GM19438 (cell line): ENCODE results near the gene MCC.

ENCODE experiments used
- ATAC-seq: cut with Tn5 transposase; IDR thresholded peaks from one replicate; pipeline ENCODE4 v1.9.1; 2021; ENCODE audit warnings: low read depth; ENCODE audit not compliant: unreplicated experiment

MCC gene

DNA sequence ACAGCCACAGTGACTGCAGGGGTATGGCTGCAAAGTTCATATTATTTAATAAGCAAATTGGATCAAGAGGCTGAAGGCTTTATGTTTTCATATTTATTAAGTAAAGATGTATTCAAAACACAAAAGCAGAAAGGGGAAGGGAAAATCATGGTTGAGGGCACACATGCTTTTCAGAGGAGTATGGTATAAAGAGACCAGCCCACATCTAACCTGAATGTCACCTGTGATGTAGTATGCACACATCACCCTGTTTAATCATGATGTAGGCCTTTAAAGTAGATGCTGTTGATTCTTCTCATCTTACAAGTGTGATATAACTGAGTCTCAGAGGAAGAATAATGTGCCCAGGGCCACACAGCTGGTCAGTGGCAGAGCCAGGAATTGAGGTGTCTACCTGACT is 299.8 kb downstream of the MCC start:
- no peak for ATAC-seq

DNA sequence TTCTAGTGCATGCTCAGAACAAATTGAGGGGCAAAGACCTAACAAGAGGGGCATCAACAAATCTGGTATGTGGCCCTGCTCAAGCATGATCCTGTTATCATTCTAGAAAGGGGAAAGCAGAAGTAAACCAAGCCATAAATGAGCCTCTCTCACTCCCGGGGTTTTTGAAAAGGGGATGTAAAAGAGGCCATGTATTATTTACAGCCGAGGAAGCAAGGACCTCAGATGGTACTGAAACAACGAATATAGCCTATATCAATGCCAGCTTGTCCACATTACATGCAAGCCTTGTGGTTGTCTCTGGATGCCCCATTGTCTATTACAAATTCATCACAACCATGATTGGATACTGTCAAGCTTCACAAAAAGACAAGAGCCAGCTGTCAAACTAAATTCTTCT is 300.3 kb downstream of the MCC start:
- ATAC-seq: peak; percentile 69

DNA sequence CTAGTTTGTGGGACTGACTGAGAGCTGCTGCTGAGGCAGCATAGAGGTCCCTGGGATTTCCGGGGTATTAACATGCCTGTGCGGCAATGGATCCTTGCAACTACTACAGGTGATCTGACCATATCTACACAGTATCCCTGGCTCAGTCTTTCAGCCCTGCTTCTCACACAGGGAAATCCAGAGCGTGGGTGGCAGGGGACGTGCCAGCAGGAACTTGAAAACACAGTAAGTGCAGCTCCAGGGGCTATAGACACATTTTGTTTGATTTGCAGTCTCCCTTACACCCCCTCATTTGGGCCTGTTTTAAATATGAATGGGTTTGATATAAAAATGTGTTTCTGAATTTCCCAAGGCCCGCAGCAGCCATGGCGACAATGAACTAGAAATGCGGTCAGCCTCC is 302.2 kb downstream of the MCC start:
- ATAC-seq: no peak

DNA sequence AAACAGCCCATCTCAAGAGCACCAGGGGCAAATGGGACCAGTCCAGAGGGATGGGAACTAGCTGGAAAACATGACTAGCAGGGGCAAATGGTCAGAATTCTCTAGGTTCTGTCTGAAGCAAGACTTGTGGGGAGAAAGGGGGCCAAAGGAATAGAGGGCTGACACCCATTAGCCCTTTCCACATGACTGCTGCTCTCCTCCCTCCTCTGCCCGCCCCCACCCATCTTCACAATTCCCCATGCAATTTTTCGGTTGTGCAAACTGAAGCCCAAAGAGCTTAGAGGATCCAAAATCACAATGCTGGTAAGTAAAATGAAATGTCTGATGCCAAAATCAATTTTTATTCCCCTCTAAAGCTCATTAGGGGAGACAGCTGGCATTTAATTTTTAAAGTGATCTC is 304.6 kb downstream of the MCC start:
- no peak for ATAC-seq

DNA sequence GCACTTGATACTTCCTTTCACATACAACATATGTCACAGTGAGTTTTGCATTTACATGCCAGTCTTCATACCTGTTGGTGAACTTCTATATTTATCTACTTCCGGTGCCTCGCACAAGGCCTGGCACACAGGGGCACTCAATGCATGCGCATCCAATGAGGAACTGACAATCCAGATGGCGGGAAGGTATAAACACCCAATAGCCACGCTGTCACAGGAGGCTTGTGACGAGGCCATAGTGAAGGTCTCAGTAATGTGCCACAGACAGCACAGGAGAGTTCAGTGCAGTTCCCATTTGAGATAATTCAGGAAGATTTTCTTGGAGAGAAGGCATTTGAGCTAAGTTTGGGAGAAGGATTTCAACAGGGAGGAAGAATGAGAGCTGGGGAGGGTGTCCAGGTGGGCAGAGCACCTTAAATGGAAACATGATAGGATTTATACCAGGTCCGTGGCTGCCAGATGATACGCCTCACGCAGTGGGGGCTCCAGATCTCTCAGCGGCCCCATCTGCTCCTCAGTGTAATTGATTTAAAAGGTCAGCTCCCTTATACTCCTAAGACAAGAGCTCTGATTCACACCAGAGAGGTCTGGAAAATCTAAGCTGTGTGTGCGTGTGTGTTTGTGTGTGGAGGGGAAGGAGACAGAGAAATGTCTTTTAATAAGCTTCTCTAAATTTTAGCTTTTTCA is 305.5 kb downstream of the MCC start:
- no peak for ATAC-seq

DNA sequence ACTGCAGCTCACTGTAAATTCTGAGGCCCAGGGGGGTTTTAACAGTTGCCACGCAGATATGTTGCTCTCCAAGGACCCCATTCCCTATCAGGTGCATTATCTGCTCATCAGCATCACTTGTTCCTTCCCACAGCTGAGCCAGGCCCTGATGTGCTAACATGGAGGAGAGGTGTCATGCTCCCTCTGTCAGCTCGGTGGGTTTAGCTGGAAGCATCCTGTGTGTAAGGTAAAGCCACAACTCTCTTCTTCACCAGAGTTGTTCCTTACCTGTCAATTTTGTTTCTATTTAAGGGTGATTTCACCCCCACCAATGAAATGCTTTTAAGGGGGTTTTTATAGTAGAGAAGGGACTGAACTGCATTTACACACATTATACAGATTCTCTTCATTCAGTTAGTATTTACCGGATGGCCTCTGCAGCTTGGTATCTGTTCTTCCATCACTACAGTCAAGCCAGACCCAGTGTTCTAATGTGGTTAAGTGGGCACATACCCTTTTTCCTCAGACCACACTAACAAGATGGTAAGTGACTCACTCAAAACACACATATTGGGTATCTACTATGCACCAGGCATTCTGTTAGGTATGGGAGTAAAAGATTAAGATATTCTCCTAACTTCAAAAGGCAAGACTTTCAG is 306.3 kb downstream of the MCC start:
- ATAC-seq: no peak

DNA sequence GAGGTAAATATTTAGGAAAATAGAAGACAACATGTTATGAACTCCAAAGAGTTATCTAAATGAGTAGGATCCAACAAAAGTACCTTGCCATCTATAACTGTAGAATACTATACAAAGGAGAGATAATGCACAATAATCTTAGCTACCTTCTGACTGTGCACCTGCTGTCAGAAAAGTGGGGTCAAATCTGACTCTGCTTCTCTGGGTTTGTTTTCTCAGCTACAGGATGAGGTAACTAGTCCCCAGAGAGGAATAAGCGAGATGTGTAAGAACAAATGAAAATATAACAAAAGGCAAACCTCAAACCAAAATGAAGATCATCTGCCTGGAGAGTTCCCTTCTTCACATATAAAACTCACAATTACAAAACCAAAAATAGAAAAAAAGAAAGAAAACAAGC is 306.8 kb downstream of the MCC start:
- no peak for ATAC-seq

DNA sequence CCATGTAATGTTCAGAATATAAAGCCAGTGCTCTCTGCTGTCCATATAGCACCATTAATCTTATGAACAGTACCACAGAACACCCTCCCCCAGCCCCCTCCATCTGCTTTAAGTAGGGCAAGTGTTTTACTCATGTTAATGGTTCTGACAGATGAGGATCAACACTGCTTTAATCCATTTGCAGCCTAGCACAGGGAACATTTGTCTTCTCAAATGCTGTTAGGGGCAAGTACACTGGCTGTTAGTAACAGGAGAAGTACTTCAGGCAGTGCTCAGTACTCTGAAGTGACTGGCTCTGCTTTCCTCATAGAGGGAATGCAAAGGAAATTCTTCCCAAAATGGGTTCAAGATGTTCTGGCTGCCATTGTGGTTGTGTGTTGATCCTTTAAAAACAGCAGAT is 309.1 kb downstream of the MCC start:
- no peak for ATAC-seq

DNA sequence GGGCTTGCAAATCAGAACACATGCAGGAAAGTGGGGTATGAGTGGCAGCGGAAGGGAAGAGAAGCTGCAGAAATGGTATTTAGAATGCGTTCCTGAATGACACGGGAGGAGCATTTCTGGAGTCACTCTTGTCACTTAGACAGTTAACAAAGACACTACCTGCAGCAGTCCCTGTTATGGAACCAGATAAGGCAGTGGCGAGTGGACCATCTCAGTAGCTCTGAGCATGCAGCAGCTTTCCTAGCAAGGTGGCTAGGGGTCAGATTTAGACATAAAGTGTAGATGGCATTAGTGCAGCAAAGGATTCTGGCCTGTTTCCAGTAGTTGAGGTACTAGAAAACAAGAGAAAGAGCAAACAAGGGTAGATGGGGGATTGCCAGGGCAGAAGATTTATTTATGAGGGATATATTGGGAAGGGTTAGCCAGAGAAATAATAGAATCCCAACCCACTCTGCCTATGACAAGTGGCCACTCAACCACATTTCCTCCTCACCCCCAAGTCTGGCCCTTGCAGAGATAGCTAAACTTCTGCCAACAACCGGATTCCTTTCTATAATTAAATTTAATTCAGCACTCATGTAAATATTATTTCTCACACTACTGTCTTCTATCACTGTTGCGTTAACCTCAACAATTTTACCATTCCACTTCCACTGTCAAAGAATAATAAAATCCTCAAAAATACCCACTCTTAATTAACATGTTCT is 310.0 kb downstream of the MCC start:
- ATAC-seq: no peak

DNA sequence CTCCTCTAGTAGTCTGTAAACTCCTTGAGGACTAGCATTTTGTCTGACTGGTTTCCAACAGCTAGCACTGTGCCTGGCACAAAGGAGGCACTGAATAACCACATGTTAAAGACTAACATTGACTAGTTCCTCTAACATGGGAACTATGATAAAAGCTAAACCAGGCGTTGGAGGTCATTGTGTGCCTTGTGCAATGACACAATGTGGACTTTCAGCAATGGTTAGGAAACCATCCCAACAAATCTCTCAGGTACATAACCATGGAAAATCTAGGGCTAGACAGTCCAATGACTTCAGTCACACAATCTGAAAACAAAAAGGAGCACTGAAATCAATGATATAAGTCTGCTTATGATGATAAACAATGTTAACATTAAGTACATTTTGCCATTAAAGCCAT is 311.0 kb downstream of the MCC start:
- no peak for ATAC-seq

DNA sequence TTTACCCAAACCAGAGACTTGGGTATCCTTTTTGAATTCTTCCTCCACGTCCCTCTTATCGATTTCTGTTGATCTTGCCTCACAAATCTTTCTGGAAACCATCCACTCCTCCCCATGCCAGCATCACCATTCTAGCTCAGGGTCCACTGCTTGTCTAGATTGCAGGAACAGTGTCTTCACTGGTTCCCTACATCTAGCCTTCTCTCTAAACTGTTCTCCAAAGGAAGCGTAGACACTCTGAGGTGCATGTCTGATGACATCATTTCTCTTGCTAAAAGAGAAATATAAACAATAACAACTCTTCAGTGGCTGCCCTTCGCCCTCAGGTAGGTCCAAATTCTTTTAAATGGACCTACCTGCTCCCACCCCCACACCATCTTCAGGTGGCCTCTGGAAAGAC is 311.5 kb downstream of the MCC start:
- no peak for ATAC-seq

DNA sequence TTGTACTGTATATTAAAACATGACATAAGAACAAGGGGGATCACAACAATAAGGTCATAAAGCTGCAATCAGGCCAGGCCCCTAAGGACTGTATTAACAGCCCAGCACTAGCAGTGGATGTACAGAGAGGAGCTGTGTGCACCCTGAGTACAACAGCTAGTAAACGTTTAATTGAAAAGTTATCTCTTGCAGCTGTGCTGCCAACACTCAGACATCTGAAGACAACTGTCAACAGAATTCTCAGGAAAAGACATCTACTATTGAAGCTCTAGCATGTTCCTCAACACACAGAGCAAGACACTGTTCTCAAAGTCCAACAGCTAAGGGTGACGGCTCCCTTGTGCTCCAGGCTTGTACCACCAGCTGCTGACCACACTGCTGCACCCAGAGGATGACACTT is 312.1 kb downstream of the MCC start:
- ATAC-seq: no peak

DNA sequence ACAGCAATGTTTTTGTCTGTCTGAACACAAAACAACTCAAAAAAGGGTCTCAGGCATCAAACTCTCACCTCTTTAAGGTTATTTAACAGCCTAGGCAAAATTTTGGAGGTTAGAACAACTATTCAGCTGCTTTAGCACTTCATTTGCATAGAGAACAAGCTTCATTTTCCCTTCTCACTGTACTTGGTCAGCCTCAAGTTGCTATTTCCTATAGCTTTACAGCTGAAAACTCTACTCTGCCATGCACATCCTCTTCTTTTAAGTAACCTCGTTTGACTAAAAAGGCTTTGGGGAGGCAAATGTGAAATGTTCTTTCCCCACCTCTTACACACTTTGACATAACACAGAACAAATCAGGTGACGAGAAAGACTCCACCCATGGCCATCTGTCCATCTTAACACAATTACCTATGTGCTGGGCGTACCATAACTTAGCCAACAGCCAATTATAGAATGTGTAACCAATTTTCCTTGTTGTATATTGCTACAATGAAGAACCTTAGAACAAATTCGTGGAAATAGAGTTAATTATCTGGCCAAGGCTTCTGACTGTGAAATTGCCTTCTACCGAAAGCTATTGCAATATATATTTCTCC is 315.9 kb downstream of the MCC start:
- no peak for ATAC-seq

DNA sequence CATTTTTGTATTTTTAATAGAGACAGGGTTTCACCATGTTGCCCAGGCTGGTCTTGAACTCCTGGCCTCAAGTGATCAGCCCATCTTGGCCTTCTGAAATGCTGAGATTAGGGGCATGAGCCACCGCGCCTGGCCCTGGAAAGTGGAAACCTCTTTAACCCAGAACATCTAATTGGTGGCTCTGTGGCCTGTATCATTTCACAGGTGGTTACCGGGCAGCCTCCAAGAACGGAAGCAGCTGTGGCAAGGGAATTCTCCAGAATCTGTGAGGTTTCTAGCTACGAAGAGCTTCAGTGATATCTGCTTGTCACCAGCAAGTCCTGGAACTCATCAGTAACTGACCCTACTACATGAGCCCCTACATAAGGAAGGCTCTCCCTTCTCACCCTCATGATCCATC is 316.7 kb downstream of the MCC start:
- ATAC-seq: no peak

DNA sequence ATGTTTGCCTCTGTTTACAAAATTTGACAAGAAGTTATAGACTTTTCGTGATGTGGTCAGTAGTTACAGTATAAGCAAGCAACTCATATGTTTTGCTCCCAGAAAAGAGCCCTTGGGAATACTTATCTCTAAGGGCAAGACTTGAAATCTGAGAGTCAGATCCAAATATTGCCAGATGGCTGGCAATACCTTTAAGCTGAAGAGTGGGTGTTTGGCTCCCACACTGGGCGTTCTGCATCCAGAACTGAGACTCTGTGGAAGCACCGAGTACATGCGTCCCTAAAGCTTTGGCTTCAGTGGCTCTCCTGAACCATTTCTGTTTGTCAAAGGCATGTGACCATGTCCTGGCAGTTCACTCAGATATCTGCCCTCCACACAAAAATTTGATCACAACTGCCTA is 317.5 kb downstream of the MCC start:
- ATAC-seq: no peak

DNA sequence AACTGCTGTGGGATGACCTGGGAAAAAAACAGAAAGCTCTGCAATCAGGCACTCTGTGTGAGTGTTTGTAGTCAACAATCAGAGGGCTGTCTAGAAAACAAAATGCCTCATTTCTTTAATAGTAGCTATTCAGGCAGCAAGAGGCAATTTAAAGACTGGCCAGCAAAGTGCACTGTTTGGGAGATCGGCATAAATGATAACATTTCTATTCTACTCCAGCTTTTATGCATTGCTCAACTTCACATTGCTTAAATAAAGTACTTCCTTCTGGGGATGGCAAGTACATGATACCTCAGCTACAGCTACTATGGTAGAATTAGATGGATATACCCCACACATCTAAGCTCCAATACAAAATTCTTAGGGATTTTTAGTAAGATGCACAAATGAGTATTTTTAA is 318.5 kb downstream of the MCC start:
- ATAC-seq: no peak

DNA sequence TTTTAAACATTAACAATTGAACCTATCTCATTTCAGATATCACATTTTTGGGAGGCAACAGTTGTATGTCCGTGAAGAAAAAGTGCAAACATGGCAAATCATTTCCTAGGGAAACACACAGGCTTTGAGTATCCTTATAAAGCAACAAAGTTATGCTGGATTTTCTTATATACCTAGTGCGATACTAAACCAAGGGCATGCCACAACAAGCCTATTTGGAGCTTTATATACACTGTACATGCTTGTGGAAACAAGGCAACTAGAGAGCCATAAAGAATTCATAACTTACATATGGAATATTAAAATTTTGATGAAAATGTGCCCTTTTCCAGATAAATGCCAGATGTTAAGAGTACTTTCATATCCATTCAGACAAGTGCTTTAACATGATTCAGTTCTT is 320.3 kb downstream of the MCC start:
- ATAC-seq: no peak

DNA sequence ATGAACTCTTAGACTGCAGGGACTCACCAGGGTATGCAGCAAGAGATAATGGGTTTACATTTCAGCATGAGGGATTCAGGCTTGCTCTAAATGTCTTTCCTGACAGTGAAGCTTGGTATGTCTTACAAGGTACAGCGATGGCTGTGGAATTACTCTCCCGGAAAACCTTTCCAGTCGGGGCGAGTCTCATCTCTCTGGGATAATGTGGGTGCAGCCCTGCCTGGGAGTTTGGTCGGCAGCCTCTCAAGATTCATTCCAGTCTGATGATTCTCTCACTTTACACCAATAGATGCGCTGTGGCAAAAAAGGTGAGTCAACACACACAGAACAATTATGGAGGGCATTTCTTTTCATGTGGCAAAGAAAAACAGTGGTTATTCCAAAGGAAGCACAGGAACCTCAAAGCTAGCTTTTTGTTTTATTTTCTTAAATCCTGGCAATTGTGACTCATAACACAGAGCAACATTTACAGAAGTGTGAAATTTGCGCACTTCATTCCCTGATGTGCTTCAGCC is 321.3 kb downstream of the MCC start:
- ATAC-seq: no peak

DNA sequence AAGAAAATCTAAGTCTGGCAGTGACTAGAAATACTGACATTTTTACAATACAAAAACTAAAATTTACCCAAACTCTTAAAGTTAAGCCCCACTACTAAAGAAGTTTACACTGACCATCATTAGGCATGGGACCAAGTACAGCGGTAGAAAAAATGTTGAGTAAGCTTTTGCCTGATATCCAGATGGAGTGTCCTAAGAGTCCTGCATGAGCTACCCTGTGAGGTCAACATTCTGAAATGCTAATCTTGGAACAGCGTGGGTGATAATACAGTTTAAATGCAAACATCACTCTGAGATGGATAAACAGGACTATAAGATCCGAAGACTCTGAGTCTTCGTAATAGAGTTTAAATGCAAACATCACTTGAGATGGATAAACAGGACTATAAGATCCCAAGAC is 322.0 kb downstream of the MCC start:
- no peak for ATAC-seq

DNA sequence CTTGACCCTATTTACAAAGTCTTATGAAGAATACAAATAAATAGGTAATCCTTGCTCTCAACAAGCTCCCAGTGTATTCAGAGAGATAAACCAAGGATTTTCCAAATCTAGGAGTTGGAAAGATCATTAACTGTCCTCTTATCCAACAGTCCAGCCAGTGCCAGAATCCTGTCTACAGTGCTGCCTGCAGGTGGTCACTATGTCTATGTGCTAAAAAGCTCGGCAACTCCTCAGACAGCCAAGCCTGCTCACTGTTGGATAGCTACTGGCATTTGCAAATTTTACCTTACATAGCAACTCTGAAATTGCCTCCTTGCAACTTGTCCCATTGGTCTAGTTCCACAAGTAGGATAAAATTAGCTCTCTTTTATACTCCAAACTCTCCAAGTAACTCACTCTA is 324.2 kb downstream of the MCC start:
- no peak for ATAC-seq

DNA sequence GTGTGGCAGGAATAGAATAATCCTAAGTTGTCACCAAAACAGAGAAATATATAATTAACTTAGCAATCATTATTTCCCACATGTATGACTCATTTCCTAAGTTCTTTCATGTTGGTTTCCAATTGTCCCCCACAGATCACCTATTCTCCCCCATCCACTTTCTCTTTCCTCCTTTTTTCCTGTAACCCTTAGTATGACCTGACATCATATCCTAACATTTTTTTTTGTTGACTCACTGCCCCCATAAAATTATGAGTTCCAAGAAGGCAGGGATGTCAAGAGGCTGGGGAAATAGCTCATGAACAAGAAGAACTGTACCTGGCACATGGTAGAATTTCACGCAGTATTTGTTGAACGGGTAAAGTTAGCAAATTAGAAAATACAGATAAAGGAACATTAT is 324.9 kb downstream of the MCC start:
- ATAC-seq: no peak

DNA sequence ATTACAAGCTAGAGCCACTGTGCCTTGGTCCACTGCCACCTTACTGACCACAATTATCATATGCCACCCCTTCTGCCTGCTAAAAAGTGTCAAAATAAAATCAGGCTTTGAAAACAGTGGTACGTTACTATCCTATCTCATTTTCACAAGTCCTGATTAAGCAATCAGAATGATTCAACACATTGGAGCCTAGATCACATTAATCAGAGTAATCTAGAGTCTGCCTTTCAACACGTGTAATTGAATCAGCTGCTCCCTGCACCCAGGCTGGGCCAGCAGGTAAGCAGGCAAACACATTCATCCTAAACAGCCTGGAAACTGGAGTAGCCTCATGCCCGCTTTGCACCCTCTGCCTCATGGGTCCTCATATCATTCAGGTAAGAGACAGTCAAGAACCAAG is 325.5 kb downstream of the MCC start:
- no peak for ATAC-seq
